Kidney epithelial cell (primary cell): ENCODE measurements around the gene ERBB2. TPM values are rescaled to one million over a fixed set of nuclear protein-coding genes. Genes with fewer than 3 reads are reported as not detected.

ENCODE experiments used
- DNase-seq: peaks from one replicate; pipeline ENCODE4 v3.0.0-alpha.2; 2010; ENCODE audit warnings: low read depth
- H3K27me3 ChIP-seq: 2 replicates; pipeline ENCODE4 v1.6.0; 2011; ENCODE audit warnings: low read length; ENCODE audit not compliant: control insufficient read depth, insufficient read depth
- H3K36me3 ChIP-seq: 2 replicates; pipeline ENCODE4 v1.5.1; 2011; ENCODE audit warnings: low read length; ENCODE audit not compliant: control insufficient read depth, insufficient read depth
- H3K4me3 ChIP-seq: 2 replicates; pipeline ENCODE4 v1.5.1; 2011; ENCODE audit warnings: low read depth, mild to moderate bottlenecking, control low read depth, low read length
- CTCF ChIP-seq: IDR thresholded peaks from 2 replicates; pipeline ENCODE4 v1.5.1; 2011; ENCODE audit warnings: mild to moderate bottlenecking, moderate library complexity, low read length, control low read depth, inconsistent platforms; ENCODE audit not compliant: insufficient read depth, poor library complexity, severe bottlenecking
- total RNA-seq: library from RNA; depleted of rRNA; stranded (reverse); fragments of >200 nt; gene quantifications from 2 replicates; pipeline ENCODE4 v1.2.3, GENCODE V29; 2015

ERBB2 gene
- total RNA-seq, 1 donor from 2014 or later: 44.1 TPM

DNA sequence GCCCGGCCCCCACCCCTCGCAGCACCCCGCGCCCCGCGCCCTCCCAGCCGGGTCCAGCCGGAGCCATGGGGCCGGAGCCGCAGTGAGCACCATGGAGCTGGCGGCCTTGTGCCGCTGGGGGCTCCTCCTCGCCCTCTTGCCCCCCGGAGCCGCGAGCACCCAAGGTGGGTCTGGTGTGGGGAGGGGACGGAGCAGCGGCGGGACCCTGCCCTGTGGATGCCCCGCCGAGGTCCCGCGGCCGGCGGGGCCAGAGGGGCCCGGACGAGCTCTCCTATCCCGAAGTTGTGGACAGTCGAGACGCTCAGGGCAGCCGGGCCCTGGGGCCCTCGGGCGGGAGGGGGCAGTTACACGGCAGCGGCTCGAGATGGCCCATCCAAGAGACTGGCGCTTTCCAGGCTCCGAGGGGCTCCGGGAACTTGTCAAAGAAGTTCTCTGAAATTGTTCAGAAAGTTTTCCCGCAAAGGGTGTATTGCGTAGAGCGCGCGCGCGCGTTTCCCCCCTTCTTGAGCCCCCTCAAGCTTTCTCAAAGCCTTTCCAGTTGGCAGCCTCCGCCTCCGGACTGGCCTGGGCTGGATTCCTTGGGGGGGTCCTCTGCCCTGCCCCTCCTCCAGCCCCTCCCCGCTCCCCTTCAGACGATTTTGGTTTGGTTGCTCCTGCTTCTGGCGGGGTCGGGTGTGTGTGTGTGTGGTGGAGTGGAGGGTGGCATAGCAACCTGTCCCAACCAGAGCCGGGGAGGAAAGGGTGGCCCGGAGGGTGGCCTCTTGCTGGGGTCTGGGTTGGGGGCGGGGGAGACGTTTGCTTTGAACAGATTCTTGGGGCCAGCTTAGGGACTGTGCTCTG lies 504 bp downstream of the ERBB2 start:
- Histone ChIP-seq H3K27me3 (no peaks in the 10 kb centered on the region), H3K4me3 (peak overlapping the region; percentile 73), H3K36me3 (no peaks in the 10 kb centered on the region)
- no peak for TF ChIP-seq CTCF
- DNase-seq: no peak

GRCh38 chr17:39701012-39701783 lies 1.3 kb downstream of the ERBB2 start:
- Histone ChIP-seq H3K4me3 (peak overlapping the region; percentile 73), H3K27me3 (no peaks in the 10 kb centered on the region)
- DNase-seq: no peak

GRCh38 chr17:39701784-39702422 lies 2.0 kb downstream of the ERBB2 start:
- TF ChIP-seq CTCF: no peak
- no peaks in the 10 kb centered on the region for H3K27me3 ChIP-seq
- H3K4me3 ChIP-seq: peak overlapping the region; percentile 73
- no peaks in the 10 kb centered on the region for H3K36me3 ChIP-seq
- DNase-seq: no peak

More at GRCh38 chr17:39701012-39701783, 1.3 kb downstream of the ERBB2 start:
- TF ChIP-seq CTCF: no peak
- no peaks in the 10 kb centered on the region for H3K36me3 ChIP-seq

DNA sequence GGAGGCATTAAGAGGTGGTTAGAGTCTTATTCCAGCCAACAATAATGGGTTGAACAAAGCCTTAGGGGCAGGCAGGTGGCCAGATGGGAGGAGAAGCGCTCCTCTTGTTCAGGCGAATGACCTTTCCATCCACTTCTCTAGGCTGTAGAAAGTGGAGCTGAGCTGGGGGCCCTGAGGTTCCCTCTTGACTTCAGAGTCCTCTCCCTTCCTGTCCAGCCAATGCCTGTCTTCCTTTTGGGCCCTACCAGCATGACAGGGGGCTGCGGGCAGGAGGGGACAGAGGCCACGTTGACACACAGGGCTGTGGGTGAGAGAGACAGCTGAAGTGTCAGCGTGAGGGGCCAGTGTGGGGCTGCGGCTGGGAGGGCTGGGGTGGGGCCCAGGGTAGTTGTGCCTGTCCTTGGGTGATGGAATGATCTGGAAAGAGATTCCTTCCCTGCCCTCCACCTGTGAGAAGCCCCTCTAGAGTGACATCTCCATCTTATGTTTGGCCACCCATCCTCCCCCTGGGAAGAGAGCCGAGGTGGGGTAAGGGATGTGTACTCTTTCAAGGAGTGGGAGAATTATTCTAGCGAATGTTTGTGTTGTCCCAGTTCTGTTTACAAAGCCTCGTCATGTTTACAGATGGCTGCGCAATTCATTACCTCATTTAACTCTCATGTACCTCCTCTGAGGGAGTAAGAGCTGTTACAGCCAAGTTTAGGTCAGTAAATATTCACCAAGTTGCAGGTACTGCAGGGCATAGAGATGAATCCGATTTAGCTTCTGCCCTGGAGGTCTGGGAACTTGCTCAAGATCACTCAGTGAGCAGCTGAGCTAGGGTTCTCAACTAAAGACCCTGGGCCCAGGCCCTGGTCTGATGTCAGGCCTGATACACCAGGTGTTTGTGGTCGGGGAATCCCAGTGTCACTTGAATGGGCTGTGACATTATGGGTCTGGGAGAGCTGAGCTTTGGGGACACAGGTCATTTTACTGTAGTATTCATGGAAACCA lies 3.3 kb downstream of the ERBB2 start:
- H3K36me3 ChIP-seq: no peaks in the 10 kb centered on the region
- H3K4me3 ChIP-seq: no peak overlapping the region
- DNase-seq: no peak
- no peaks in the 10 kb centered on the region for H3K27me3 ChIP-seq
- TF ChIP-seq CTCF: no peak

DNA sequence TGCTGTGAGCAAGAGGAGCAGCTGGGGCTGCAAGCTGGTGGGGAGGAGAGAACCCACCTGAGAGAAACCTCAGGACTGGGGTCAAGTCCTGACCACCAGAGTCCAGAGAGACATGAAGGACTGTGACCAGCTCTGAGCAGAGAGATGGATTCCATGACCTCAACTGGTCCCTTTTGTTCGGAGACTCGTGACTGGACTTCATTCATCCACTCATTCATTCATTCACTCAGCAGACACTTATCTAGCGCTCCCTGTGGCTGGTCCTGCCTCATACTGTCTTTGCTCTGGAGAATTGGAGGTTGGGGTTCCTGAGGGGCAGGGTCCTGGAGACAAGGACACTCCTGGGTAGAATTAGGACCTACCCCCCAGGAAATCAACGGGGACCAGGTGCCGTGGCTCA lies 4.0 kb downstream of the ERBB2 start:
- Histone ChIP-seq H3K36me3 (peaks cover 2% of the 10 kb centered on the region), H3K4me3 (no peak overlapping the region), H3K27me3 (no peaks in the 10 kb centered on the region)
- no peak for TF ChIP-seq CTCF
- no peak for DNase-seq
